OCI-LY1 (cell line): Measurements from ENCODE around the gene SLC7A8.

Experiments used
- H2AFZ ChIP-seq: fragments of 200-600 bp; sonication (generic), shearing (Covaris generic); 2 replicates; pipeline ENCODE4 v1.6.0; 2014; ENCODE audit warnings: antibody characterized with exemption, mild to moderate bottlenecking, low read length
- H3F3A ChIP-seq: fragments of 200-600 bp; sonication (generic), shearing (Covaris generic); 2 replicates; pipeline ENCODE4 v1.6.0; 2014; ENCODE audit warnings: mild to moderate bottlenecking, antibody characterized with exemption, low read length, moderate library complexity; ENCODE audit not compliant: insufficient read depth
- H3K27ac ChIP-seq: fragments of 200-600 bp; sonication (generic); 2 replicates; pipeline ENCODE4 v1.5.1; 2014; ENCODE audit warnings: low read length, mixed run types, mild to moderate bottlenecking, low read depth; ENCODE audit not compliant: poor library complexity, severe bottlenecking
- H3K27me3 ChIP-seq: fragments of 200-600 bp; sonication (generic); 2 replicates; pipeline ENCODE4 v1.6.0; 2014; ENCODE audit warnings: antibody characterized with exemption, mild to moderate bottlenecking, low read length, moderate library complexity; ENCODE audit not compliant: insufficient read depth
- H3K36me3 ChIP-seq: fragments of 200-600 bp; sonication (generic); 2 replicates; pipeline ENCODE4 v1.6.1; 2014; ENCODE audit warnings: mild to moderate bottlenecking, antibody characterized with exemption, low read length, moderate library complexity, mixed read lengths; ENCODE audit not compliant: insufficient read depth
- H3K4me1 ChIP-seq: fragments of 200-600 bp; sonication (generic); 2 replicates; pipeline ENCODE4 v1.5.1; 2014; ENCODE audit warnings: mild to moderate bottlenecking, low read length, moderate library complexity; ENCODE audit not compliant: insufficient read depth, severe bottlenecking
- H3K4me2 ChIP-seq: fragments of 200-600 bp; sonication (generic), shearing (Covaris generic); 2 replicates; pipeline ENCODE4 v1.6.1; 2014; ENCODE audit warnings: low read length
- H3K4me3 ChIP-seq: fragments of 200-600 bp; sonication (generic); 2 replicates; pipeline ENCODE4 v1.5.1; 2014; ENCODE audit warnings: low read length, low read depth, mild to moderate bottlenecking, mixed read lengths; ENCODE audit not compliant: poor library complexity, severe bottlenecking
- H3K79me2 ChIP-seq: fragments of 200-600 bp; shearing (Covaris generic); 2 replicates; pipeline ENCODE4 v1.6.1; 2016; ENCODE audit warnings: mixed run types, low read length, mixed read lengths; ENCODE audit not compliant: insufficient read depth
- H3K9ac ChIP-seq: fragments of 200-600 bp; sonication (generic), shearing (Covaris generic); 2 replicates; pipeline ENCODE4 v1.6.1; 2014; ENCODE audit warnings: mild to moderate bottlenecking, low read length, mixed read lengths
- H3K9me2 ChIP-seq: fragments of 200-600 bp; sonication (generic), shearing (Covaris generic); 2 replicates; pipeline ENCODE4 v1.6.1; 2014; ENCODE audit warnings: low read depth, mild to moderate bottlenecking, low read length, mixed read lengths
- H3K9me3 ChIP-seq: fragments of 200-600 bp; shearing (Covaris generic); 2 replicates; pipeline ENCODE4 v1.6.1; 2014; ENCODE audit warnings: low read length, mixed read lengths
- H4K20me1 ChIP-seq: fragments of 200-600 bp; sonication (generic), shearing (Covaris generic); 2 replicates; pipeline ENCODE4 v1.6.0; 2016; ENCODE audit warnings: mild to moderate bottlenecking, low read length; ENCODE audit not compliant: insufficient read depth
- EZH2 ChIP-seq: fragments of 200-600 bp; sonication (generic), shearing (Covaris generic); IDR thresholded peaks from 2 replicates; pipeline ENCODE4 v1.8.0; 2017; ENCODE audit warnings: borderline replicate concordance, mixed run types, mild to moderate bottlenecking, antibody characterized with exemption, low read length, moderate library complexity, mixed read lengths
- TF ChIP-seq, protein P1 (sequence below): fragments of 200-600 bp; sonication (generic), shearing (Covaris generic); IDR thresholded peaks from 2 replicates; pipeline ENCODE4 v1.5.1; 2017; ENCODE audit warnings: mild to moderate bottlenecking, antibody characterized with exemption, low read length, moderate library complexity, mixed read lengths

SLC7A8 gene

DNA sequence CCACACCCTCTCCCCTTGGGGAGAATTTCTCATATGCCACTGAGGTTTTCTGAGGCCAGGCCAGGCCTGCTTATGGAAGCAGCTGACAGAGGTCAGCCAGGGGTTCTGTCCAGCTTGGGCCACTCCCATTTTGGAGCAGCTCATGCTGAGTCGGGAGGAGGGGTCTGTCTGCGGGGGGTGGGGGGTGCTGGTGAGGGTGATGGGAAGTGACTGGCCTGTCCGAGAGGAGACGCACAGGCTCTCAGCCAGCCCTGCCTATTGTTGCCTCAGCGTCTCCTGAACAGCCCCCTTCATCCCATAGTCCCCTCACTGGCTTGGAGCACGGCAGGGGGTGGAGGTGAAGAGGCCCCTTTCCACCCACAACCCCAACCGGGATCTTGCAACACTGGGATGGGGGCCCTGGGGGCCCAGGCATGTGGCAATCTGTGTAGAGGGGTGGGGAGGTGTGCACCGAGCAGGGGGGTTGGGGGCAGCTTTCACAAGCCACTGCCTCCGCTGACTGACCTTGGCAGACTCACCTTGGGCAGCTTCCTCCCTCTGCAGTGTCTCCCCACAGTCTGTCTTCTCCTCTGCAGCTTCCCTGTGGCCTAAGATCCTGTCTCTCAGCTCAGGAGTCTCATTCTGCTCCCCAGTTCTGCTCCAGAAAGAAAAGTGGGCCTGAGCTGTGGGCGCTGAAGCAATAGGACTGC is 69.9 kb downstream of the SLC7A8 start:
- no peak overlapping the region for H2AFZ ChIP-seq

DNA sequence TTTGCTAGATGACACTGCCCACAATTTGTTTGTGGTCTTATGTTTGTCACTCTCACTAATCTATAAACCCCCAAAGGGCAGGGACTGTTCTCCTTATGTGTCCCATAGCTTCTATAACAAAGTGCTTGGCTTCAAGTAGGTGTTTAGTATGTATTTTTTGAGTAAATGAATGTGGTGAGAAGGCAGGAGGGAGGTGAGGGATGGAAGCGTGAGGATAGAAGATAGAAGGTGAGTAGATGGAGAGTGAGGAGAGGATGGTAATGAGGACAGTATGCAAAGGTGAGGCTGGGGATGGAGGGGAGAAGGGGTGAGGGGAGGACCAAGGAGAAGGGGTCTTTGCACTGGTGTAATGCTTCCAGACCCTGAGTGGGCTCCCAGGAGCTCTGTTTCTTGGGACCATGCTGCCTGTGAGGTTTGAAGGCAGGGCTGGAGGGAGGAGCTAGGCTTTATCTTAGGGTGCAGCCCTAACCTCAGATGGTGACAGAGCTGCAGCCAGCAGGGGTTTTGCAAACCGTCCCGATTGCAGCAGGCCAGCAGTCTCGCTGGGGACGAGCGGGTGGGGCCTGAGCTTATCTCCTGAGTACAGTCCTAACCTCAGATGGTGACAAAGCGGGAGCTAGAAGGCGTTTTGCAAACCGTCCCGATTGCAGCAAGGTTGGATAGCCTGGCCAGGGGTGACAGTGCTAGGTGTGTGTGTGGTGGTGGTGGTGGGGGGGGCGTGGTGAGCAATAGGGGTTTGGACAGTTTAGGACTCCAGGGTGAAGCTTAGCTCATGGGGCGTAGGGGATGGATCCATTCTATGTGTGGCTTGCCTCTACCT is 70.9 kb downstream of the SLC7A8 start:
- no peaks in the 10 kb centered on the region for H3F3A ChIP-seq
- H4K20me1 ChIP-seq = no peaks in the 10 kb centered on the region
- H3K9me2 ChIP-seq = no peaks in the 10 kb centered on the region
- no peak for TF ChIP-seq EZH2
- TF ChIP-seq, protein P1, sequence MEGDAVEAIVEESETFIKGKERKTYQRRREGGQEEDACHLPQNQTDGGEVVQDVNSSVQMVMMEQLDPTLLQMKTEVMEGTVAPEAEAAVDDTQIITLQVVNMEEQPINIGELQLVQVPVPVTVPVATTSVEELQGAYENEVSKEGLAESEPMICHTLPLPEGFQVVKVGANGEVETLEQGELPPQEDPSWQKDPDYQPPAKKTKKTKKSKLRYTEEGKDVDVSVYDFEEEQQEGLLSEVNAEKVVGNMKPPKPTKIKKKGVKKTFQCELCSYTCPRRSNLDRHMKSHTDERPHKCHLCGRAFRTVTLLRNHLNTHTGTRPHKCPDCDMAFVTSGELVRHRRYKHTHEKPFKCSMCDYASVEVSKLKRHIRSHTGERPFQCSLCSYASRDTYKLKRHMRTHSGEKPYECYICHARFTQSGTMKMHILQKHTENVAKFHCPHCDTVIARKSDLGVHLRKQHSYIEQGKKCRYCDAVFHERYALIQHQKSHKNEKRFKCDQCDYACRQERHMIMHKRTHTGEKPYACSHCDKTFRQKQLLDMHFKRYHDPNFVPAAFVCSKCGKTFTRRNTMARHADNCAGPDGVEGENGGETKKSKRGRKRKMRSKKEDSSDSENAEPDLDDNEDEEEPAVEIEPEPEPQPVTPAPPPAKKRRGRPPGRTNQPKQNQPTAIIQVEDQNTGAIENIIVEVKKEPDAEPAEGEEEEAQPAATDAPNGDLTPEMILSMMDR = no peak
- H3K4me3 ChIP-seq = no peak overlapping the region
- H3K4me1 ChIP-seq = no peaks in the 10 kb centered on the region
- H3K9me3 ChIP-seq = no peaks in the 10 kb centered on the region
- no peak overlapping the region for H3K27ac ChIP-seq
- peaks cover 6% of the 10 kb centered on the region; the same call in 1 of the 2 replicates for H3K27me3 ChIP-seq
- no peak overlapping the region for H3K4me2 ChIP-seq
- no peaks in the 10 kb centered on the region for H3K79me2 ChIP-seq
- H3K9ac ChIP-seq = no peak overlapping the region
- H3K36me3 ChIP-seq = no peaks in the 10 kb centered on the region; the same call in 1 of the 2 replicates
- H2AFZ ChIP-seq = no peak overlapping the region

More for the DNA sequence above, 69.9 kb downstream of the SLC7A8 start:
- Histone ChIP-seq H3K27ac (no peak overlapping the region), H3K4me1 (no peaks in the 10 kb centered on the region), H3K27me3 (peaks cover 6% of the 10 kb centered on the region; the same call in 1 of the 2 replicates), H3K9ac (no peak overlapping the region), H3K4me2 (no peak overlapping the region), H3F3A (no peaks in the 10 kb centered on the region), H3K9me3 (no peaks in the 10 kb centered on the region), H3K4me3 (no peak overlapping the region), H3K9me2 (no peaks in the 10 kb centered on the region), H3K36me3 (no peaks in the 10 kb centered on the region), H4K20me1 (no peaks in the 10 kb centered on the region), H3K79me2 (no peaks in the 10 kb centered on the region)
- TF ChIP-seq EZH2 = no peak
- TF ChIP-seq, protein P1 = no peak

DNA sequence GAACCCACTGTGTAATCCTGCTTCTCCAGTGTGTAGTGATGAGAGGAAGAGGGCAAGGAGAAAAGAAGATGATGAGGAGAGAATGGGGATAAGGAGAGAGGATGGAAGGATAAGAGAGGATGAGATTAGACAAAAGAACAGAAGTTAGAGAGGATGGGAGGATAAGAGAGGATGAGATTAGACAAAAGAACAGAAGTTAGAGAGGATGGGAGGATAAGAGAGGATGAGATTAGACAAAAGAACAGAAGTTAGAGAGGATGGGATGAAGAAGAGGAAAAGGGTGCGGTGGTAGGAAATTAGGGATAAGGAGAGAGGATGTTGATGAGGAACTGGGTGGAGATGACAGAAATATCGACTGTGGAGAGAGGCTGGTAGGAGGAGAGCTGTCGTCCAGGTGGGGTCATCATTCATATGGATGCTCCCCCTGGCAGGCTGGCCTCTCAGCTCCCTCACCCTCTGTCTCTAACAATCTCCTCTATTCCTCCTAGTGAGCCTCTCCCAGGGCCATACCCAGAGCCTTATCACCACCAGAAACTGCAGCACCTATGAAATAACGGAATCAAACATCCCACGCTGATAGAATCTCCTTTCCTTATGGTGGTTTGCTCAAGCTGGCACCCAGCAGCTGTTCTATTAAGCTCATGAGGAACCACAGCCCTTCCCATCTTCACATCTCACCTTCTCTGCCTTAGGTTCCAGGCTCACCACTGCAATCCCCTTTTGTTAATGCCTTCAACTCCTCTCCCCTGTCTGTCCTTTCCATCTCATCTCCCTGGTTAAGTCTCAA is 72.7 kb downstream of the SLC7A8 start:
- no peaks in the 10 kb centered on the region for H3K79me2 ChIP-seq
- H3K4me3 ChIP-seq = no peak overlapping the region

More for the DNA sequence above, 72.7 kb downstream of the SLC7A8 start:
- H4K20me1 ChIP-seq = no peaks in the 10 kb centered on the region
- H3K4me2 ChIP-seq = no peak overlapping the region
- H3K9me3 ChIP-seq = no peaks in the 10 kb centered on the region
- no peaks in the 10 kb centered on the region; the same call in 1 of the 2 replicates for H3K36me3 ChIP-seq
- H3K4me1 ChIP-seq = no peaks in the 10 kb centered on the region
- no peaks in the 10 kb centered on the region for H3F3A ChIP-seq
- H2AFZ ChIP-seq = no peak overlapping the region
- H3K27me3 ChIP-seq = peaks cover 6% of the 10 kb centered on the region; the same call in 1 of the 2 replicates
- H3K27ac ChIP-seq = no peak overlapping the region
- TF ChIP-seq, protein P1 = no peak
- TF ChIP-seq EZH2 = no peak
- H3K9ac ChIP-seq = no peak overlapping the region
- H3K9me2 ChIP-seq = no peaks in the 10 kb centered on the region
